Heart right ventricle (tissue), 16 donors: ENCODE results near the gene PPP3CA. TPM values are rescaled to one million over a fixed set of nuclear protein-coding genes. Genes with fewer than 3 reads are reported as not detected.

Experiments
- ATAC-seq, 8 donors: fragments of 200-7000 bp; cut with Tn5 transposase; one replicate each; pipeline ENCODE4 v1.9.1; 2020; ENCODE audit warnings: mild to moderate bottlenecking in 8 of 8, moderate library complexity in 8 of 8, moderate number of reproducible peaks in 1 of 8
- DNase-seq, 2 donors: peaks; one replicate each; pipeline ENCODE4 v3.0.0-alpha.2; 2020
- H3K27ac ChIP-seq, 10 donors: fragments of 200-600 bp; sonication (generic) in 2 of 10; one replicate each; pipeline versions ENCODE4 v1.5.0 to v1.8.0; 2020 to 2022; ENCODE audit warnings: mild to moderate bottlenecking in 3 of 10
- H3K27me3 ChIP-seq, 7 donors: fragments of 200-600 bp; one replicate each; pipeline ENCODE4 v1.8.0; 2021 to 2022; ENCODE audit warnings: mild to moderate bottlenecking in 2 of 7
- H3K36me3 ChIP-seq, 9 donors: fragments of 200-600 bp; sonication (generic) in 1 of 9; one replicate each; pipeline versions ENCODE4 v1.5.0 to v1.8.0; 2020 to 2022; ENCODE audit warnings: mild to moderate bottlenecking in 2 of 9
- H3K4me1 ChIP-seq, 9 donors: fragments of 200-600 bp; sonication (generic) in 1 of 9; one replicate each; pipeline versions ENCODE4 v1.5.0 to v1.8.0; 2020 to 2022; ENCODE audit warnings: mild to moderate bottlenecking in 4 of 9
- H3K4me3 ChIP-seq, 10 donors: fragments of 200-600 bp; sonication (generic) in 2 of 10; one replicate each; pipeline versions ENCODE4 v1.5.0 to v1.8.0; 2020 to 2022; ENCODE audit warnings: mild to moderate bottlenecking in 7 of 10, moderate library complexity in 2 of 10
- H3K9me3 ChIP-seq, 11 donors: fragments of 200-600 bp in 10 of 11; sonication (generic) in 2 of 11; one replicate each; pipeline versions ENCODE4 v1.5.0 to v1.8.0; 2013 to 2022; ENCODE audit warnings: mild to moderate bottlenecking in 2 of 11, control low read depth in 1 of 11, moderate library complexity in 1 of 11
- CTCF ChIP-seq, 9 donors: fragments of 200-600 bp; sonication (generic) in 2 of 9; IDR thresholded peaks; one replicate each; pipeline versions ENCODE4 v1.5.0 to v1.8.0; 2021 to 2022; ENCODE audit warnings: antibody characterized with exemption in 9 of 9, mild to moderate bottlenecking in 5 of 9, moderate library complexity in 1 of 9
- WGBS, 2 donors: extraction: QIAGEN DNeasy Blood & Tissue Kit; methylation state at CpG; one replicate each; pipeline ENCODE4 v1.1.7; 2013; ENCODE audit warnings: inconsistent platforms in 1 of 2; 5-methylcytosine and 5-hydroxymethylcytosine counted together
- intact Hi-C, 10 donors: fragments of 100-400 bp; cut with DNase I; formaldehyde crosslinking; loops; one replicate each; pipeline versions ENCODE4 v1.11.1 to v1.14.2; 2022
- polyA plus RNA-seq, 2 donors: library from polyadenylated mRNA; stranded (reverse); fragments of 200-250 nt; gene quantifications; one replicate each; pipeline ENCODE4 v1.2.3, GENCODE V29; 2013
- total RNA-seq, 10 donors: library from RNA; stranded (reverse); fragmentation: NEBNext Ultra II Directional in 3 of 10; extraction: Animal tissue kit (Norgen Biotek cat#: 25700) in 3 of 10; gene quantifications; one replicate each; pipeline versions ENCODE4 v1.2.1 to v1.2.4, GENCODE V29; 2021 to 2023
- donor health status: Arrhythmogenic right ventricular cardiomyopathy.
- donor health status: ischemic (EF 13 %, LVEDD 7.1; RV severe dilation, severe dysfunction).
- donor health status: healthy with polysubstance abuse.
- donor health status: DM: no; HTN: yes; CAD: no.
- donor health status: DM: no; HTN: no; CAD: no.
- donor health status: ischemic (EF 25% LVEDD 6.9; RV normal size, moderate dysfunction).
- donor health status: ischemic (EF 25% LVEDD 5.7; RV mildly dilated, moderate dysfunction).
- donor health status: healthy.
- donor health status: DM: yes; HTN: yes; CAD: no.
- donor health status: Ischemic cardiomyopathy.
- donor health status: ischemic (EF 35%, LVEDD 5.7; RV mildly dilated, moderate dysfunction).
- donor health status: nonischemic (EF 11% LVEDD 7.7; RV severe dilation, severe dysfunction).
- donor health status: DM: yes; HTN: yes; CAD: no.
- donor health status: PGD.
- donor health status: ischemic (EF 29% LVEDD 5.4; RV normal size, mild dysfunction).
- donor health status: nonischemic (EF 23%, LVEDD 6.1; RV moderate dilation, normal function).

PPP3CA gene
- total and polyA plus RNA-seq, 12 donors, result 8.1 to 30.8 (median 19.1) TPM

DNA sequence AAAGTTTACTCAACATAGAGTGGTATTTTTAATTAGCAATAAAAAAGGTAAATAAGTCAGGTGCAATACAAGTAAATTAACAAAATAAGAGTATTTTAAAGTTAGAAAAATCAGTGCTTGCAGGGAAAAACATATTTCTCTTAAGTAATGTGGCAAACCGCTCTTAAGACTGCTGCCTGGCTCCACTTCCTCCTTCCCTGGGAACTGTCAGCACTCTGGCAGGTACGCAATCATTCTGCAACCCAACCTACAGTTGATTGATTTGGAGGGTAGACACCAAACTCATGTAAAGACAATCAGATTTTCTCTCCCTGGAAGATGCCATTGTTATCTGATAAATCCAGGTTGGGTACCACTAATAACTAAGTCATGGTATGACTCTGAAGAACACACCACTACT is 63.9 kb downstream of the PPP3CA start:
- H3K36me3 ChIP-seq, result no peaks in the 10 kb centered on the region
- no peak overlapping the region for H3K4me3 ChIP-seq
- peaks cover 0 to 82% (median 59%) of the 10 kb centered on the region in 9 donors for H3K4me1 ChIP-seq
- 86 to 98% methylated on average over 2 of the region's 2 CpGs for WGBS, 2 donors
- no peak for ATAC-seq
- intact Hi-C loops, result loop anchor here in 4 of 10 donors (5.0 to 10.0 kb wide), 2 partner anchors 61 to 64 kb away; partner anchors contain the start of gene PPP3CA (in 4 of the 4)
- H3K27me3 ChIP-seq, result no peaks in the 10 kb centered on the region
- no peaks in the 10 kb centered on the region for H3K9me3 ChIP-seq
- no peak for DNase-seq
- no peak overlapping the region for H3K27ac ChIP-seq
- no peak for TF ChIP-seq CTCF (IDR thresholded peaks at IDR 0.05)

GRCh38 chr4:101282076-101282844 is 65.1 kb downstream of the PPP3CA start:
- intact Hi-C loops, result loop anchor here in 4 of 10 donors (5.0 to 10.0 kb wide), 2 partner anchors 63 to 65 kb away; partner anchors contain the start of gene PPP3CA (in 4 of the 4)
- peaks cover 0 to 75% (median 48%) of the 10 kb centered on the region in 9 donors for H3K4me1 ChIP-seq
- H3K36me3 ChIP-seq, result no peaks in the 10 kb centered on the region
- H3K27me3 ChIP-seq, result no peaks in the 10 kb centered on the region
- WGBS, 2 donors, result 79 to 82% methylated on average over 4 of the region's 4 CpGs
- H3K27ac ChIP-seq, result peak overlapping the region in 2 of 10 donors; percentile 4 to 6
- TF ChIP-seq CTCF (IDR thresholded peaks at IDR 0.05), result no peak
- H3K4me3 ChIP-seq, result no peak overlapping the region
- H3K9me3 ChIP-seq, result no peaks in the 10 kb centered on the region
- ATAC-seq, result peak in 1 of 8 donors; percentile 37
- DNase-seq, result no peak

GRCh38 chr4:101280866-101281600 is 66.3 kb downstream of the PPP3CA start:
- ATAC-seq (peak in 3 of 8 donors; percentile 40 to 59 (median 43)), DNase-seq (no peak)
- peak overlapping the region in 1 of 10 donors; percentile 64 for H3K27ac ChIP-seq
- intact Hi-C loops, result loop anchor here in 4 of 10 donors (5.0 to 10.0 kb wide), 2 partner anchors 64 to 66 kb away; partner anchors contain the start of gene PPP3CA (in 4 of the 4)
- no peak for TF ChIP-seq CTCF (IDR thresholded peaks at IDR 0.05)
- H3K4me1 ChIP-seq, result peaks cover 0 to 72% (median 35%) of the 10 kb centered on the region in 9 donors
- H3K4me3 ChIP-seq, result no peak overlapping the region
- no peaks in the 10 kb centered on the region for H3K27me3 ChIP-seq
- WGBS, 2 donors, result 73 to 78% methylated on average over 3 of the region's 3 CpGs
- no peaks in the 10 kb centered on the region for H3K9me3 ChIP-seq
- H3K36me3 ChIP-seq, result no peaks in the 10 kb centered on the region

DNA sequence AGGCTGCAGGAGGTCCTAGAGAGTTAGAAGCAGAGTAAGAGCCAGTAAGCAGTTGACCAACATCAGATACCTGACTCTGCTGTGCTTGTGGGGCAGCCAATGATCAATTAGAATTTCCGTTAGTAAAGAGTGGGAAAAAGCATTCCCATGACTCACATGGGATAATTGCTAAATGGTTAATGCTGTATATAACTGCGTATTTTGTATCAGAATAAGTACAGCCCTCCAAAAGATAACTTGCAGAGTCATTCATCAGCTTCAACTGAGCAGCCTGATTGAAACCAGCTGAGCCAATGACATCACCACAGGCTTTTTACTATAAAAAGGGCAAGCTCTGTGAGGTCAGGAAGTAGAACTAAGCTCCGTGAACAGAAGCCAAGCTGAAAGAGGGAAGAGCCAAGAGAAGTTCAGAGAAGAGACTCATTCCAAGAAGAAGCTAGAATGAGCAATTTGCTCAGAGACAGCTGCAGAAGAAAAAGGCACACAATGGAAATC is 67.9 kb downstream of the PPP3CA start:
- no peak for TF ChIP-seq CTCF (IDR thresholded peaks at IDR 0.05)
- peak overlapping the region in 5 of 10 donors; percentile 16 to 64 (median 30) for H3K27ac ChIP-seq
- no peaks in the 10 kb centered on the region for H3K9me3 ChIP-seq
- DNase-seq (peak in 1 of 2 donors; percentile 82), ATAC-seq (peak; percentile 85 to 97 (median 94))
- no peak overlapping the region for H3K4me3 ChIP-seq
- H3K36me3 ChIP-seq, result no peaks in the 10 kb centered on the region
- no peaks in the 10 kb centered on the region for H3K27me3 ChIP-seq
- WGBS, 2 donors, result 15 to 20% methylated on average over 3 of the region's 3 CpGs
- H3K4me1 ChIP-seq, result peaks cover 0 to 76% (median 43%) of the 10 kb centered on the region in 9 donors
- intact Hi-C loops, result no loop called here
